G401 (cell line): ENCODE measurements around the gene CLSTN2. TPM values are rescaled to one million over a fixed set of nuclear protein-coding genes. Genes with fewer than 3 reads are reported as not detected.
A peak's percentile ranks its signal among the peaks of the same experiment; 100 is the strongest.

ENCODE experiments used
- DNase-seq: peaks from one replicate; pipeline ENCODE4 v3.0.0-alpha.2; 2015; ENCODE audit warnings: low spot score
- in situ Hi-C: cut with HindIII; loops from 2 replicates; pipeline ENCODE4 v1.10.0; 2016; ENCODE audit warnings: low sequenced_read_pairs, mixed read lengths
- total RNA-seq: library from RNA; depleted of rRNA; stranded (reverse); fragments of >200 nt; shearing (Covaris generic); gene quantifications from 2 replicates; pipeline ENCODE4 v1.2.3, GENCODE V29; 2014; rRNA removed

CLSTN2 gene
- 4.9 and 5.2 TPM in 2 replicates for total RNA-seq

DNA sequence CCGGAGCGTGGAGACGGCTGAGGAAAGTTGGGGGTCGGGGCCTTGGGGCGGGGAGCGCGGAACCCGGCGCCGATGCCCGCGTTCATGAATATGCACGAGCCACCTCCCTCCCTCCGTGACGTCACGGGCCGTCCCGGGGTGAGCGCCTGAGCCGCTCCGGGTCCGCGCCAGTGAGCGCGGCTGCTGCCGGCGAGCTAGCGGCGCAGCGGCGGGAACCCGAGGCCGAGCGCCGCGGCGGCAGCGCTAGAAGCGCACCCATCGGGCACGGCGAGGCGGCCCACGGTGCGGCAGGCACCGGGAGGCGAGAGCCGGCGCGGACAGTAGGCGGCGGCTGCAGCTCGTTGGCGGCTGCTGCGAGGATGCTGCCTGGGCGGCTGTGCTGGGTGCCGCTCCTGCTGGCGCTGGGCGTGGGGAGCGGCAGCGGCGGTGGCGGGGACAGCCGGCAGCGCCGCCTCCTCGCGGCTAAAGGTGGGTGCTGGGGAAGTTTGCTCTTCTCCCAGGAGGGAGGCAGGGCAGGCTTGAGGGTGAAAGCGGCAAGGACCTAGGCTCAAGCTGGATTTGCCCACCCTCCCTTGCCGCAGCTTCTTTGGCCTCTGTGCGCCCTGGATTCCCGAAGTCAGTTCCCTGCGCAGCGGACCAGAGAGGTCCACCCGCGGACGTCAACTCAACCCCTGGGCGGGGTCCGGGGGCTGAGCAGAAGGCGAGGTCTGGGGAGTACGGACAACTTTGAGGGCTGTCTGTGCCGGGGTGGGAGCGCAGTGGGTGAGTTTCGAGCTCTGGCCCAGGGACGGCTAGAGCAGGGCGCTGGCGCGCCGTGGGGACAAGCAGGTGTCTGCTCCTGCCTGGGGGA is at the start of gene CLSTN2:
CLSTN2 (plus strand) TSS at position 170 of the 850 bp plus-strand sequence.
- in situ Hi-C loops = no loop called here
- peak; percentile 20 for DNase-seq

DNA sequence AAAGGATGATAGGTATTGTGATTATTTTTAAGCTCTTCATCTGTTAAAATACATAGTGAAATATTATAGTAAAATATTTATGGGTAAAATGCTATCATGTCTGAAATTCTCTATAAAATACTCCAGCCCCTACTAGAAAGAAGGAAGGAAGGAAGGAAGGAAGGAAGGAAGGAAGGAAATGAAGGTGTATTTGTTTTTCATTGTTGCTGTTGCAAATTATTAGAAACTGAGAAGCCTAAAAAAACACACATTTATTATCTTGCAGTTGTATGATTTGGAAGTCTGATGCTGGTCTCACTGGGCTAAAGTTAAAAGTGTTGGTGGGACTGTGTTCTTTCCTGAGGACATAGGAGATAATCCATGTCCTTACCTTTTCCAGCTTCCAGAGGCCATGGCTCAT is 47.6 kb upstream of the CLSTN2 start:
- no peak for DNase-seq
- in situ Hi-C loops = no loop called here

DNA sequence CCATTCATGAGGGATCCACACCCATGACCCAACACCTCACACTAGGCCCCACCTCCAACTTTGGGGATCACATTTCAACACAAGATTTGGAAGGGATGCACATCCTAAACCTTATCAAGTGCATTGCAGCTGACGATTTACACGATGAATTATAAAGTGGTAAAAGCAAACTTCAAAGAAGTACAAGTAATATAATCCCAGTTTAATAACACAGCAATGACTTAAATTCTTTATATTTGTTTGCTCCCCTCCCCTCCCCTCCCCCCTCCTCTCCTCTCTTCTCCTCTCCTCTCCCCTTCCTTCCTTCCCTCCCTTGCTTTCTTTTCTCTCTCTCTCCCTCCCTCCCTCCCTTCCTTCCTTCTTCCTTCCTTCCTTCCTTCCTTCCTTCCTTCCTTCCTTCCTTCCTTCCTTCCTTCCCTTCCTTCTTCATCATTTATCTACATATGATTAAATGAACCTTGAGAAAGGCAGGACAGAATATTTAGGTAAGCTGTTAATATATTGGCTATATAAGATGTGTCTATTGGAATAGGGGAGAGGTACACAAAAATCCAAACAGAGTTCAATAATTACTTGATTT is 46.3 kb upstream of the CLSTN2 start:
- DNase-seq = no peak
- in situ Hi-C loops = no loop called here

DNA sequence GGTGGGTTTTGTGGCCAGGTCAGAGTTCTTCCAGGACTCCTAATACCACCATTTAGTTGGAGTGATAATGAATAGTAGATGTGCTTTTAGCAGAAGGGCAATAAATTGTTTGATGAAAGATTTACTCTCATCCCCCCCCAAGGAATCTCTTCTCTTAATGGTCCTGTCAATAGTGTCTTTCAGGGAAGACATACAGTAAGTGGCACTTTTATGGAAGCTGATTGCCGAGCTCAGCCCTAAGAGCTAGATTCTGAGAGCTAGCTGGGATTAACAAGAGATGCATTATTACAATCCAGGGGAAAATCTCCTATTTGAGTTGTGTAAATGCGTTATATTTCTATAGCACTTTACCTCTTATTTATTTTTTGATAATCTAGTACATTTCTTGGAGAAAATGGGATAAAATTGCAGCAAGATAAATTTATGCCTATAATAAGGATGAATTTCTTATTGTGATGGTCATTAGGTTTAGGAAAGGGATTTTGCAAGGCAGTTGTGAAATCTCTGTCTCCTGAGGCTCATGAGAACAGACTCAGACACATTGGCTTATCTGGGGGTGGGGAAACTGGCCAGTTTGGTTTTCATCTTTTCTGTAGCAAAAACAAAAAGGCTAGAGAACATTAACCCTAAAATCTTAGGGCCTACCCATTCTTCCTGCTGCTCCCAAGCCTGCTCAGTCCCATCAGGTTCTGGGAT is 41.6 kb upstream of the CLSTN2 start:
- DNase-seq = no peak
- in situ Hi-C loops = no loop called here

DNA sequence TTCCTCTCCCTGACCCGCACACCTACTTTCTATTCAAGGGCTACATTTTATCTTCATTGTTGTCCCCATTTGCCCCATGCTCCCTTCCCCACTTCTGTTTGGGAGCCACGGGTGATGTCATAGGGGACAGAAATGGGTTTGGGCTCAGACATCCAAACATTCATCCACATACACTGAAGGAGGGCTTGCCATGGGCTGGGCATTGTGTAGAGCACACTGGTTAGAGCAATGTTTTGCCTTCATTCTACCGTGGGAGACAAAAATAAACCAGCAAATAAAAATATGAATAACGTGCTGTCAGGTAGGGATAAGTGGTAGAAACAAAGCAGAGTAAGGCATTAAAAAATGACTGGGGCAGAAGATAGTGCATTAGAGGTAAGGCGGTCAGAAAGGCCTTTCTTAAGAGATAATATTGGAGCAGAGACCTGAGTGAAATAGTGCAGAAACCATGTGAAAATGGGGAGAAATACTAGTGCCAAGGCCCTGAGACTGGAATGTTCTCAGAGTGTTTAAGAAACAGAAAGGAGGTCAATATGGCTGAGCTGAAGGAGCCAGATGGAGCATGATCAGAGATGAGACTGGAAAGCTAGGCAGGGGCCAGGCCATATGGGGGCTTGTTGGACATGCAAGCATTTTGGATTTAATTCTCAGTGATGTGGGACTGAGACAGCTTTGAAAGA is 40.9 kb upstream of the CLSTN2 start:
- in situ Hi-C loops = no loop called here
- peak; percentile 68 for DNase-seq

DNA sequence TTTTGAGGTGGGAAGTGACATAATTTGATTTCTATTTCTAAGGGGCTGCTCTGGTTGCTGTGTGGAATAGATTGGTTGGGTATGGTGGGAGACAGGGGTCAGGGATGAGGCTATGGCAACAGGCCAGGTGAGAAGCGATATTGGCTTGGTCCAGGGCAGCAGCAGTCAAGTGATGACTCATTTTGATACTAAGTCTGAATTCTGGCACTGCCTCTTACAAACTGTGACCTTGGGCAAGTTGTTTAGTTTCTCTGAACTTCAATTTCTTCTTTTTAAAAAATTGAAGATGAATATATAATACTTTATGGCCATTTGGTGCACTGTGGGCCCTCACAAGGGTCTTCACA is 40.4 kb upstream of the CLSTN2 start:
- in situ Hi-C loops = no loop called here
- no peak for DNase-seq

DNA sequence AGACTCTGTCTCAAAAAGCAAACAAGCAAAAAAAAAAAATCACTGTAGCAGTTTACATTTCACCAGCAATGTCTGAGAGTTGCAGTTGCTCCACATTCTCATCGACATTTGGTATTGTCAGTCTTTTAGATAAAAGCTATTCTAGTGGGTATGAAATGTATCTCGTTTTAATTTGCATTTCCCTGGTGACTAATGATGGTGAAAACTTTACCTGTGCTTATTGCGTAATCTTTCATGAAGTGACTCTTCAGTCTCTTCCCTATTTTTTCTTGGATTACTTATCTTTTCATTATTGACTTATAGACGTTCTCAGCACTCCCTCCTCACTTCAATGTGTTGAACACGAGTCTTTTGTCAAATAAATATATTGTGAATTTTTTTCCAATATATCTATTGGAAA is 37.2 kb upstream of the CLSTN2 start:
- in situ Hi-C loops = no loop called here
- no peak for DNase-seq

DNA sequence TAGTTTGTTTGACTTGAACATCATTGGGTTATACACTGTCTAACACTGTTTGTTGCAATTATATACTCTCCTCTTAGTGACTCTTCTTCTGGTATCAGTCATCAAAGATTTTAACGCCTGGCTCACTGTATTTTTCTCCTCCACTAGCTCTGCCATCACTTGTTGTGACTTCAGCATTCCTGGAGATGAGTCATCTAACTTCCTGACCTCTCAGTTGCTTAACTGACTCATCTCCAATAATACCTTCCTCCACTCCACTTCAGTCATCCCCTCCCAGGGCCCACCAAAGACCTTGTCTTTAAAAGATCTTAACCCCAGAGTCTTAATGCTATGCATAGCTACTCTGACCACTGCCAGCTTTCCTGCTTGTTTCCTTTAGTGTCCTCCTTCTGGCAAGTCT is 28.6 kb upstream of the CLSTN2 start:
- DNase-seq = no peak
- in situ Hi-C loops = no loop called here

DNA sequence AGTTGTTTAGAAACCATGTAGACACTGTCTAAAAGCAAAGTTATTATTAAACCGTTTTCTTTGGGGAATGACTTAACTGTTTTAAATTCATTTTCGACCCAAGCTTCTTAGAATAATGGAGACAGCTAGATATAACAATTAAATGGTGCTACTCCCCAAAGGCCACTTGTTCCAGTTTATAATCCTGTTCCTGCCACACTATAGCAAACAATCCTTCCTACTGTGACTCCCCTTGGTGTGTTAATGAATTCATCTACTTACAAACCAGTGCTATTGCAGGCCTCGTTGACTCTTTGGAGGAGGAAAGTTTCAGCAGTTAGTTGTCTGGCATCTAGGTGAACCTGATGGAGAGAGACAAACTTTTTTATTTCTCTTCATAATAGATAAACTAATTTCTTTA is 25.2 kb upstream of the CLSTN2 start:
- no peak for DNase-seq
- in situ Hi-C loops = no loop called here

DNA sequence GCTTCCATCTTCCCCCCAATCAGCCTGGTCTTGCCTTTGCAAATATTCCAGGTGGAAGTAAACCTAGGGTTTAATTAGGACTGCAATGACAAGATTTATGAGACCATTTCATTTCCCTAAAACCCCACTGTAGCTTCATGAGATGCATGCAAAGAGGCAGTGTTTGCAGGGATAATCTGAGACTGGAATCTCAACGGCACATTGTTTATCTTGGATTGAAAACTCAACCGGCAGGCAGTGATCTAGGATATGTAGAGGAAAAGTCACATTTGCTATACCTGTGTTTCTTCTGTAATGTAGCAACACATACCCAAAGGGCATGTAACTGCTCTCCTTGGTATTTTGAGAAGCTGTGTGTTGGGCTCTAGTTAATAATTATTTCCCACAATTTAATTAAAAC is 18.7 kb upstream of the CLSTN2 start:
- in situ Hi-C loops = no loop called here
- DNase-seq = no peak

DNA sequence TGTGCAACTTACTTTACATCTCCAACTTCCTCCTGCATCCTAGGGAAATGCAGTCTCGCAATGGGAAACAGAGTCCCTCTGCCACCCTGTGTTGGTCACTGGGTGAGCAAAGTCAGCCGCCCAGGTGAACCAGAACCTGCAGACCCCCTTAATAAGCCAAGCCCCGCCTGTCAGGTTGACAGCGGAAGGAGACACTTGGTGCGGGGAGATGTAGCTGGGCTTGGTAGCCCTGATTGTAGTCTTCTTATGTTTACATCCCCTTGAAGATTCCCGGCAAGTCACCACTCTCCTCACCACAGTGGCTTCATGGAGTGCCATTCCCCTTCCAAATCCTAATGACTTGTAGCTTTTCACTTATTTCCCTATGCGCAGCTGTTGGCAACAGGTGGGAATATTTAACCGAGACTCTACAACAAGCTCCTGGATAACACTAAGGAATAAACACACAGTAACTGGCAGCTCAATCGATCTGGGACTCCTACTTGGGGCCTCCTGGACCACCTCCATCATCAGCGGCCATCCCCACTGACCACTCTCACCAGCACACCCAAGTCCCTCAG is 17.7 kb upstream of the CLSTN2 start:
- in situ Hi-C loops = no loop called here
- DNase-seq = no peak

DNA sequence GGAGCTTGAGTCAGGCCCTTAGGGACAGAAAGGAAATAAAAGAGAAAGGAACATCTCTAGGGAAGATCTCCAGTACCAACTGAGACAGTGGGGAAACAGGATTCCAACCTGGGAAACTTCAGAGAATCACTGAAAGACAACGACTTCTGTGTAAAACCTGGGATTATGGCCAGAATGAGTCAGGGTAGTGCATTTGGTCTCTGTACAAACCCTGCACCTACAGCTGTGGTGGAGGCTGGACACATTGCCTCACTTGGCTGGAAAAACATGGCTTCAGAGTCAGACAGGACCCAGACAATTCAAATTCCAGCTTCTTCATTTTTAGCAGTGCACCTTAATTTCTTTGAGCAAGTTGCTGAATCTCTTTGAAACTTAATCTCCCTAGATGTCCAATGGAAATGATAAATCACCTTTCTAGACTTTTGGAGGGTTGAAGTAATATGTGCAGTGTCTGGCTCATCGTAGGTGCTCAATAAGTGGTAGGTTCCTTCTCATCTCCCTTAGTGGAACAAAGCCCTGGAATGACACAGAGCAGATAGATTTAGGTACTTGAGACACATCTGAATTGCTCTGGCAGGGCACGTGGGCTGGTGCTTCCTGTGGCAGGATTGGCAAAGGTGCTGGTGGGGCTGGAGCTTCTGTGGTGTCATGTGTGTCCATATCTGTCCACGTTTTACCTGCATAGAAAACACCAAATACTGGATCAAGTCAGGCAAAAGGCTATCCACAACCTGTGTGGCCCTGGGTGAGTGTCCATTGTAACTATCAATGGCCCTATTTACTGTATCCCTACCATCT is 6.1 kb upstream of the CLSTN2 start:
- DNase-seq = no peak
- in situ Hi-C loops = no loop called here

DNA sequence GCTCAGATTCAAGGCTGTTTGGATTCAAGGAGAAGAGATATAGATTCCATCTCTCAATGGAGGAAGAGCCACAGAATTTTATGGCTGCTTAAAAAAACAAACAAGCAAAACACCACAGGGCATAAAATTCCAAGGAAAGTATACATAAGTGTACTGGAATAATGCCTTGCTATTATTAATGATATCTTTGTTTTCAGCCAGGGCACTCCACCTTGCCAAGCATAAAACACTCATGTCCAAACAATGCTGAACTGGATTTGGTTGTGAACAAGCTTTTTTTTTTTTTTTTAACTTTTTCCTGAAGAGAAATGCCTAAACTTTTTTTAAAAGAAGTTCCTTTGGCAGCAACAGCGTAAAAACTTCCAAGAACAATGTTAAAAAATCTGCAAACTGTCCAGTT is 4.8 kb upstream of the CLSTN2 start:
- no peak for DNase-seq
- in situ Hi-C loops = no loop called here

DNA sequence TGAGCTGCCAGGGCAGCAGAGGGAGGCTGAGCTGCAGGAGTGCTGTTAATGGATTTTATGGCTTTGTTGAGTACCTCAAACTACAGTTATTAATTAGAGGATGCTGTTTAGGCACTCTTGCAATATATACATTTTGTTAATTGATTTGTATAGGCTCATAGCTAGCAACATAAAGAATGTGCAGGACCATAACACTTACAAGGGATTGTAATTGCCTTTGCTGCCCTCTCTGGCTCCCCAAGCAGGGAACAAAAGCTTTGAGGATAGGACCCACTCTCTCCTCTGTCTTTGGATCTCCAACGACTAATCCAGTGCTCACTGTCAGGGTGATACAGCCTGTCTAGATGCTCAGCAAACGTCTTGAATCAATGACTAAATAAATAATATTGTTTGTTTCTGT is 1.2 kb upstream of the CLSTN2 start:
- DNase-seq = no peak
- in situ Hi-C loops = no loop called here

DNA sequence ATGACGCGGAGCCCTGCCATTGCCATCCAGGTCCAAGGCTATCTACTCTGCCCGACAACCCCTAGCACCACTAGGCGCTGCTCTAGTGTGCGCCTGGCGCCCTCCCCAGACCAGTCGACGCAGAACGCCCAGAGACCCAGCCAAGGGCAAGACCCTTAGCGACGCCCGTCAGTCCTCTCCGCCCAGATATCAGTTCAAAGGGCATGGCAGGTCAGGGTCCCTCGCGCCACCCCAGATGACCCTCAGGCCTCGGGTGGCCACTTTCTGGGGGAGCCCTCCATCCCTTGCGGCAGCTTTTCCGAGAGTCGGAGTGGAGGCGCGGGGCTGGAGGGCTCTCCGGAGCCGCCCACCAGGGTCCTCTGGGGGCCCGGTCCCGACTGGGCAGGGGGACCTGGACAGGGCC is 371 bp upstream of the CLSTN2 start:
- in situ Hi-C loops = no loop called here
- DNase-seq = peak; percentile 31

DNA sequence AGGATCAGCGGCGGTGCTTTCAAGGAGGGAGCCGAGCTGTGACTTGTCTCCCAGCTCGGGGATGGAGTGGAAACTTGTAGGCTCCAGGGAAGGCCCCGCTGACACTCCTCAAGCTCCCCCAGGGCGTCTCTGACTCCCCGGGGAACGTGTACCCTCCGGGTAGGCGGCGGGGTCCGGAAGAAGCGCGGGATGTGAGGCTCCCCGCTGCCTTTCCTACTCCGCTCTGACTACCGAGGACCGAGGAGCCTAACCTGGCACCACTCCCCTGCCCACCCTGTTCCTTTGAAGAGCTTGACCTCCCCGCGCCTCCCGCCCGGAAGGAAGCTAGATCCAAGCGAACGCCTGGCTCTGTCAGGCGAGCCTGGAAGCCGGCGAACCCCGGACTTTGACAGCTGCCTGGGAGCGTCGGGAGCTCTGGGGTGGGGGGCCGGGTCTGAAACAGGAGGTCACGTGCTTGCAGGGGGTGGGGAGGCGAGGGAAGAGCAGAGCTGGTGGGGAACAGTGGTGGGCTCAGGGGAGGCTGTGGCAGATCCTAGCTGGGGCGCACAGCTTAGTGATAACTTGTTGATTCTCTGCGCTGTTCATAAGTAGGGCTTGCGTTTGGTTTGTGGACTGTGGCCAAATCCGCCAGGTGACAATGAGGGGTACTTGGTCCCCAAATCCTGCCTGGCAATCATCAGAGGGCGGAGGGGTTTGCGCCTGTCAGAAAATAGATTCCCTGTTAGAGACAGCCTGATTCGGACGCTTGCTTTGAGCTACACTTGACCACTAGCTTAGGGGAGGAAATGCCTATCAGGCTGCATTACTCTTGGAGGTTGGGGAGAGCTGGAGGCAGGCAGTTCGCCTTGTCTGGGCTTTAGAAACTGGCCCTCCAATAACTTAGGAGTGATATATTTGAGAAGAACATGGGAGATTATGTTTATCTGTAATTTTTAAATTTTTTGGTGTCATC is 1.2 kb downstream of the CLSTN2 start:
- no peak for DNase-seq
- in situ Hi-C loops = no loop called here

DNA sequence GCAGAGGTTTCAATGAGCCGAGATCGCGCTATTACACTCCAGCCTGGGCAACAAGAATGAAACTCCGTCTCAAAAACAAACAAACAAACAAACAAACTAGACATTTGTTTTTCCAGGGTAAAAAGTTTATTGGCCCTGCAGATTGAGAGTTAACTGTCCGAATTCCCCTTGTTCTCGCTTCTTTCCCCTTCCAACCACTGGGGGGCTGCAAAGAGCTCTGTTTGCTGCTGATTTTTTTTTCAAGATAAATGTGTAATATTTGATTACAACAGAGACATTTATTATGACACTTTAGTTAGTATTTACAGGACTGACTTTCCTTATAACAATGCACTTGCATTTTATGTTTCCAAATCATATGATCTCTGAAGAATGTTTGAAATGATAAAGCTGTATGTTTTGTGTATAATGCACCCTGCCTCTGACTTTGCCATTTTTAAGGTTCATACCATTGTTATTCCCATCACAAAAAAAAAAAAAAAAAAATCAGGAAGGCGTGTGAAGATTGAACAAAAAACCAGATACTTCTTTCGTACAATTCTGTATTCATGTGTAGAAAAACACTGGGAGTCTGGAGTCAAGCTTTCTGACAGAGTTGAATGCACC is 2.8 kb downstream of the CLSTN2 start:
- DNase-seq = peak; percentile 44
- in situ Hi-C loops = no loop called here
